Keratinocyte (primary cell): ENCODE measurements around the gene SLC39A1. TPM values are rescaled to one million over a fixed set of nuclear protein-coding genes. Genes with fewer than 3 reads are reported as not detected.

Experiments
- DNase-seq: peaks from one replicate; pipeline ENCODE4 v3.0.0-alpha.2; 2011; ENCODE audit warnings: low read depth, missing footprints, low spot score
- FAIRE-seq: peaks from 2 replicates; lab custom pipeline; 2011; peaks lifted over from hg19 to GRCh38; lab: Jason Lieb, UNC
- H2AFZ ChIP-seq: 2 replicates; pipeline ENCODE4 v1.6.0; 2012; ENCODE audit warnings: low read length, control low read depth, inconsistent platforms; ENCODE audit not compliant: control insufficient read depth
- H3K27ac ChIP-seq: 2 replicates; pipeline ENCODE4 v1.5.1; 2011; ENCODE audit warnings: low read length; ENCODE audit not compliant: control insufficient read depth, insufficient read depth
- H3K27me3 ChIP-seq: 3 replicates; pipeline ENCODE4 v1.6.0; 2011; ENCODE audit warnings: low read length; ENCODE audit not compliant: control insufficient read depth, insufficient read depth; ENCODE audit errors: extremely low read depth
- H3K36me3 ChIP-seq, 2 experiments: 2 replicates in 1 of 2; 3 replicates in 1 of 2; pipeline ENCODE4 v1.5.1; 2011; ENCODE audit warnings: low read length in 2 of 2, mild to moderate bottlenecking in 1 of 2; ENCODE audit not compliant: control insufficient read depth in 2 of 2, insufficient read depth in 2 of 2; ENCODE audit errors: extremely low read depth in 1 of 2
- H3K4me1 ChIP-seq: 3 replicates; pipeline ENCODE4 v1.5.1; 2011; ENCODE audit warnings: low read length; ENCODE audit not compliant: control insufficient read depth, insufficient read depth; ENCODE audit errors: extremely low read depth
- H3K4me2 ChIP-seq: 3 replicates; pipeline ENCODE4 v1.6.0; 2011; ENCODE audit warnings: low read depth, low read length; ENCODE audit not compliant: control insufficient read depth, insufficient read depth; ENCODE audit errors: extremely low read depth
- H3K4me3 ChIP-seq, 3 experiments: fragments of 200-600 bp in 1 of 3; sonication (generic) in 1 of 3; 2 replicates in 2 of 3; 3 replicates in 1 of 3; pipeline ENCODE4 v1.5.1; 2011 to 2016; ENCODE audit warnings: low read length in 3 of 3, mild to moderate bottlenecking in 3 of 3, control low read depth in 2 of 3, inconsistent platforms in 1 of 3, low read depth in 1 of 3, mixed read lengths in 1 of 3, mixed run types in 1 of 3, moderate library complexity in 1 of 3; ENCODE audit not compliant: control insufficient read depth in 2 of 3, insufficient read depth in 2 of 3; ENCODE audit errors: extremely low read depth in 1 of 3
- H3K79me2 ChIP-seq: 2 replicates; pipeline ENCODE4 v1.6.0; 2012; ENCODE audit warnings: low read length; ENCODE audit not compliant: control insufficient read depth, insufficient read depth
- H3K9ac ChIP-seq: 3 replicates; pipeline ENCODE4 v1.6.0; 2011; ENCODE audit warnings: low read length; ENCODE audit not compliant: control insufficient read depth, insufficient read depth; ENCODE audit errors: extremely low read depth
- H3K9me1 ChIP-seq: 3 replicates; pipeline ENCODE4 v1.6.0; 2011; ENCODE audit warnings: low read length; ENCODE audit not compliant: control insufficient read depth, insufficient read depth; ENCODE audit errors: extremely low read depth
- H3K9me3 ChIP-seq: 2 replicates; pipeline ENCODE4 v1.5.1; 2012; ENCODE audit warnings: low read depth, low read length; ENCODE audit not compliant: control insufficient read depth
- H4K20me1 ChIP-seq: 3 replicates; pipeline ENCODE4 v1.6.0; 2011; ENCODE audit warnings: low read length; ENCODE audit not compliant: control insufficient read depth, insufficient read depth; ENCODE audit errors: extremely low read depth
- CTCF ChIP-seq, 3 experiments: IDR thresholded peaks in 1 of 3; conservative IDR thresholded peaks in 1 of 3; optimal IDR thresholded peaks in 1 of 3; 2 replicates in 2 of 3; 3 replicates in 1 of 3; pipeline versions ENCODE3 to v1.5.1; 2011; ENCODE audit warnings: low read length in 3 of 3, mild to moderate bottlenecking in 3 of 3, moderate library complexity in 2 of 3, control low read depth in 1 of 3, inconsistent platforms in 1 of 3; ENCODE audit not compliant: insufficient read depth in 2 of 3; ENCODE audit errors: extremely low read depth in 1 of 3
- EZH2 ChIP-seq: IDR thresholded peaks from one replicate; pipeline ENCODE4 v1.6.1; 2012; ENCODE audit warnings: inconsistent platforms, mild to moderate bottlenecking, low read length, moderate library complexity
- dilution Hi-C: fragments of 300-500 bp; cut with MboI; formaldehyde crosslinking; loops from one replicate; pipeline ENCODE4 v1.7.0; 2020; ENCODE audit warnings: low sequenced_read_pairs; ENCODE audit not compliant: extremely low pct_ligation_motif_present
- polyA plus RNA-seq, 5 experiments: library from polyadenylated mRNA; depleted of rRNA in 3 of 5; stranded (reverse) in 3 of 5; stranded (forward) in 1 of 5; unstranded in 1 of 5; fragments of >200 nt; gene quantifications; 1 replicate in 1 of 5; 2 replicates in 3 of 5; 3 replicates in 1 of 5; pipeline versions ENCODE4 v1.2.1 to v1.2.3, GENCODE V29; 2011 to 2012; ENCODE audit warnings: missing spikeins in 2 of 5, low read depth in 1 of 5, low replicate concordance in 1 of 5

Gene SLC39A1
- polyA plus RNA-seq, 1 donor (not counting 4 experiments of a cell fraction or from before 2014, with no cell fraction given), result 68.4 TPM

- no peaks in the 10 kb centered on the region for H4K20me1 ChIP-seq
- no peak overlapping the region for H3K4me2 ChIP-seq
- no peak overlapping the region for H3K9ac ChIP-seq
- no peaks in the 10 kb centered on the region for H3K9me1 ChIP-seq
- H3K4me3 ChIP-seq, result no peak overlapping the region
- peaks cover 24 to 31% of the 10 kb centered on the region in 2 experiments for H3K36me3 ChIP-seq
- no peaks in the 10 kb centered on the region for H3K9me3 ChIP-seq
- H3K27me3 ChIP-seq, result no peaks in the 10 kb centered on the region
- peaks cover 10% of the 10 kb centered on the region for H3K4me1 ChIP-seq
- TF ChIP-seq CTCF (optimal IDR thresholded peaks at IDR 0.05 in 1 of 3, IDR thresholded peaks at IDR 0.05 in 1 of 3, conservative IDR thresholded peaks at IDR 0.05 in 1 of 3; ENCODE audit: extremely low read depth in 1 of 3, insufficient read depth in 2 of 3, low read length in 3 of 3) (no peak), EZH2 (no peak)
- dilution Hi-C loops, result no loop called here
- FAIRE-seq, result no peak
- H3K79me2 ChIP-seq, result peaks cover 22% of the 10 kb centered on the region
- DNase-seq, result no peak
- H3K27ac ChIP-seq, result no peak overlapping the region
- H2AFZ ChIP-seq, result no peak overlapping the region
Measured at GRCh38 chr1:153941826-153942725, 21.3 kb downstream of the SLC39A1 start.

GRCh38 chr1:153940756-153941155, 22.6 kb downstream of the SLC39A1 start:
- no peaks in the 10 kb centered on the region for H3K9me3 ChIP-seq
- FAIRE-seq (no peak), DNase-seq (no peak)
- TF ChIP-seq CTCF (optimal IDR thresholded peaks at IDR 0.05 in 1 of 3, IDR thresholded peaks at IDR 0.05 in 1 of 3, conservative IDR thresholded peaks at IDR 0.05 in 1 of 3; ENCODE audit: extremely low read depth in 1 of 3, insufficient read depth in 2 of 3, low read length in 3 of 3), result no peak
- TF ChIP-seq EZH2, result no peak
- H3K4me2 ChIP-seq, result no peak overlapping the region
- H3K9ac ChIP-seq, result no peak overlapping the region
- dilution Hi-C loops, result no loop called here
- H3K79me2 ChIP-seq, result peaks cover 19% of the 10 kb centered on the region
- peaks cover 7% of the 10 kb centered on the region for H3K4me1 ChIP-seq
- no peak overlapping the region for H3K4me3 ChIP-seq
- no peaks in the 10 kb centered on the region for H4K20me1 ChIP-seq
- H3K9me1 ChIP-seq, result no peaks in the 10 kb centered on the region
- no peak overlapping the region for H3K27ac ChIP-seq
- H2AFZ ChIP-seq, result no peak overlapping the region
- H3K36me3 ChIP-seq, result peaks cover 34 to 36% of the 10 kb centered on the region in 2 experiments
- H3K27me3 ChIP-seq, result no peaks in the 10 kb centered on the region
